NCI-H2171 (cell line): ENCODE measurements around the gene CD300LG.

Experiments used
- DNase-seq: peaks from one replicate; lab custom pipeline; 2025; lab: John Stamatoyannopoulos, UW

The CD300LG gene

GRCh38 chr17:43907425-43907981 is 60.5 kb downstream of the CD300LG start, which contains the start of gene MPP2:
Gene MPP2 (minus strand): TSS chr17:43907536. CDS start chr17:43904460, 3,076 bp downstream.
- DNase-seq: peak; percentile 72

- DNase-seq: peak; percentile 77
These were observed 61.2 kb downstream of the CD300LG start for GRCh38 chr17:43907998-43908721.

GRCh38 chr17:43909537-43910231 is 62.7 kb downstream of the CD300LG start:
- no peak for DNase-seq

GRCh38 chr17:43911904-43912303 is 64.9 kb downstream of the CD300LG start:
- DNase-seq: no peak

GRCh38 chr17:43912635-43913304 is 65.8 kb downstream of the CD300LG start:
- DNase-seq: no peak
